HS-27A (cell line): ENCODE measurements around the gene SMC1B.
A peak's percentile ranks its signal among the peaks of the same experiment; 100 is the strongest.

Source experiments
- DNase-seq: peaks from one replicate; pipeline ENCODE4 v3.0.0-alpha.2; 2012; ENCODE audit warnings: low read depth, missing footprints

Gene SMC1B

GRCh38 chr22:45320357-45320976 is 92.9 kb downstream of the SMC1B start:
- DNase-seq: no peak

DNA sequence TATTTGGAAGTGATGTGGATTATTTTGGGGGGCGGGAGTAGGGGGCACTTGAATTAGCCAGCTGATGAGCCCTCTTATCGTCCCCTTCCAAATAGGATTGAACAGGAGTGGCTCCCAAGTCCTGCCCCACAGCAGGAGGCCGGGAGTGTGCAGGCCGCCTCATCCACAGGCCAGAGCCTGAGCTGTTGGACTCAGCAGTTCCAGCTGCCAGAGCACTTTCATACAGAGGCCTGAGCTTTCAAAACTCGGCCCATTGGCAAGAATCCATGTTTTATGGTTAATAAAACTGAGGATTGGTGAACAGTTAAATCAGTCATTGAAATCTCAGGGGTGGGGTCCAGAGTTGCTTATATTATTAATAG is 94.1 kb downstream of the SMC1B start:
- no peak for DNase-seq

- DNase-seq: no peak
Measured at GRCh38 chr22:45318558-45319323, 94.7 kb downstream of the SMC1B start.

DNA sequence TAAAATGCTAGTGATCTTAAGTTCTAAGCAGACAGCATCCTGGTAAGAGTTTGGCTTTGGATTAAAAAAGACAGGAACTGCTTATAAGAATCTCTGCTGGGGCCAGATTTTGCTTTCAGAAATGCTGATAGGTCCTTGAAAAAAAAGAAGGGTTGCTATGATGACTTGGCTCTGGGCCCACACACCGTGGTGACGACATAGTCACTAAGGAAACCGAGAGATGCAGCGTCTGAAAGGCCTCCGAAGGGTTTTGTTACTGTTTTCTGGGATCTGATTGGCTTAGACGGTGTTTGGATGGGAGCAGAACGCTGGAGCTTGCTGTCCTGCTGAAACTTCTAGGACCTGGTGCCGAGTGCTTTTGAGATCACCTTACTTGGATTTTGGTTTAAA is 95.2 kb downstream of the SMC1B start:
- peak; percentile 50 for DNase-seq

- peak; percentile 36 for DNase-seq
Measured at GRCh38 chr22:45317551-45318167, 95.7 kb downstream of the SMC1B start.

DNA sequence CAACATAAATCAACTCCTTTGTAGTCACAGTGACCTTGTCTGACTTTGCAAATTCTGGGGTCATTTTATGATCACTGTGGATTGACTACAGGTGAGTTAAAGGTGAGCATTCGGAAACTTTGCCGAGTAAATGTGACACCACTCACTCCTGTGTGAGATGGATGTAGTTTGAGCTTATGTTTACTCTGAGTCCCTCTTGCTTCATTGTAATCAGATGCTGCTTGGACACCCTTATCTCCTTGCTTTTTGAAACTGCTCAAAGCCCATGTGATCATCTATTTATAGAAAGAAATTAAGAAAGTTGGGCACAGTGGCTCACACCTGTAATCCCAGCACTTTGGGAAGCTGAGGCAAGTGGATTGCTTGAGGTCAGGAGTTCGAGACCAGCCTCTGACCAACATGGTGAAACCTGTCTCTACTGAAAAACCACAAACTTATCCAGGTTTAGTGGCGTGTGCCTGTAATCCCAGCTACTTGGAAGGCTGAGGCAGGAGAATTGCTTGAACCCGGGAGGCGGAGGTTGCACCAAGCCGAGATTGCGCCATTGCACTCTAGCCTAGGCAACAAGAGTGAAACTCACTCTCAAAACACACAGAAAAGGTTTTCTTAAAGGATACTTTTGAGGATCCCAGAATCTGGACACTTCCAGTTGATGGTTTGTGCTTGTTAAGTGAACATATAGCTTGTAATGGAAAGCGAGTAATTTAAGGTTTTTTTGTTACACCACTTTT is 96.4 kb downstream of the SMC1B start:
- no peak for DNase-seq

DNA sequence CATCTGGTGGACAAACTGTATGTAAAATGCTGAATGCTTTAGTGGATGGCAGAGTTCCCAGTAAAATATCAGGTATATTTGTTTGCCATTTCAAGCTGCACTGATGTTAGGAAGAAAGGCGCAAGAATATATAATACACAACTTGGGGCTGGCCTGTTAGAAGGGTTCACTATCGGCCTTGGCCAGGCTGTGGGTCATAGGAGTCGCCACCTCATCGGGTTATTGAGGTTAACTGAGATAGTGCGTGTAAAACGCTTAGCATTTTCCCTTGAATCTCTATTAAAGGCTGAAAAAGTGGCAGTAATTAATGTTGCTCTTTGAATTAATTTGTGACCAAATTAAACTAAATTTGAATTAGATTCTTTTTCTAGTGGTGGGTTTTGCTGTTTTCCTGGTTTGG is 98.6 kb downstream of the SMC1B start:
- DNase-seq: no peak

DNA sequence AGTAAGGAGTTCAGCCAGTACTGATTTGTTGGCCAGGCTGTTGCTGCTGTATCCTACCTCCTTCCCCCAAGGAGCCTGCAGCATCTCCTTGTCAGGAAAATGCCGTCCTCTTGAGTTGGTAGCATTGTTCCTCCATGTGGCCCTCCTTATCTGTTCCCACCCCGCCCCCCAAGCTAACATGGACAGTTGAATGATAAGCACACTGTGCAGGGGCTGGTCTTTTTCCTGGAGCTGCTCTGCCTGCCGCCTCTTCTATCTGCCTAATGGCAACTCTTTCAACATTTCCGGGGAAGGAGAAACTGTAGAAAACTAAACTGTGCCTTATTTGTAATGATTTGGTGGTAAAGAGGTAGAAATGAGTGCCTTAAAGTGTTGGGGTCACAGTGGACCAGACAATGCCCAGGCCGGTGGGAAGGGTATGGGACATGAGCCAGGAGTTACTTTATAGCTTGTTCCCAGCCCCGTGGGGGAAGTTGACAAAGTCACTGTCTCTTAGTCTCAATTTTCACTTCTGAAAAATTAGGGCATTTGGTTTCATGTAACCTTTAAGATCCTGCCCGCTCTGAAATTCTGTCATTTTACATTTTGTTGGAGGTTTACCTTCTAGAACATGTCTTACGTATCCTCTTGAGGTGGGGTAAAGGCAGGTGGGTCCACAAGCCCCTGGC is 99.2 kb downstream of the SMC1B start:
- no peak for DNase-seq

DNA sequence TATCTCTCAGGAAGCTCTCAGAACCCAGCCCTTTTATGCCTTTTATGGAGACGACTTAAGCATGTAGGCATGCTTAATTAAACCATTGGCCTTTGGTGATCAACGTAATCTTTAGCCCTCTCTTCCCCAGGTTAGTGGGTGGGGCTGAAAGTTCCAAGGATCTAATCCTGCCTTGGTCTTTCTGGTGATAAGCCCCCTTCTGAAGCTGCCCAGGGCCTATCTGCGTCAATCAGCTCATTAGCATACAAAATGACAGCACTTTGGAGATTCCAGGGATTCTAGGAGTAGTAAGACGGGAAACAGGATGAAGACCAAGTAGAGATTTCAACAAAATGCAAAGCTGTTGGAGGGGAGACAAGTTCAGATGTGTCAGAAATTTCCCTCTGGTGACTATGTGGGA is 100.5 kb downstream of the SMC1B start:
- no peak for DNase-seq

DNA sequence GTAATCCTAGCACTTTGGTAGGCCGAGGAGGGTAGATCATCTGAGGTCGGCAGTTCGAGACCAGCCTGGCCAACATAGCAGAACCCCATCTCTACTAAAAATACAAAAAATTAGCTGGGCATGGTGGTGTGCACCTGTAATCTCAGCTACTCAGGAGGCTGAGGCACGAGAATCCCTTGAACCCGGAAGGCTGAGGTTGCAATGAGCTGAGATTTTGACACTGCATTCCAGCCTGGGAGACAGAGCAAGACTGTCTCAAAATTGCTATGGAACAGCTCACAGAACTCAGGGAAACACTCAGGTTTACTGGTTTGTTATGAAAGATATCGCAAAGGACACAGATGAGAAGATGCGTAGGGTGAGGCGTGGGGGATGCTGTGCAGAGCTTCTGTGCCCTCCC is 101.0 kb downstream of the SMC1B start:
- no peak for DNase-seq

DNA sequence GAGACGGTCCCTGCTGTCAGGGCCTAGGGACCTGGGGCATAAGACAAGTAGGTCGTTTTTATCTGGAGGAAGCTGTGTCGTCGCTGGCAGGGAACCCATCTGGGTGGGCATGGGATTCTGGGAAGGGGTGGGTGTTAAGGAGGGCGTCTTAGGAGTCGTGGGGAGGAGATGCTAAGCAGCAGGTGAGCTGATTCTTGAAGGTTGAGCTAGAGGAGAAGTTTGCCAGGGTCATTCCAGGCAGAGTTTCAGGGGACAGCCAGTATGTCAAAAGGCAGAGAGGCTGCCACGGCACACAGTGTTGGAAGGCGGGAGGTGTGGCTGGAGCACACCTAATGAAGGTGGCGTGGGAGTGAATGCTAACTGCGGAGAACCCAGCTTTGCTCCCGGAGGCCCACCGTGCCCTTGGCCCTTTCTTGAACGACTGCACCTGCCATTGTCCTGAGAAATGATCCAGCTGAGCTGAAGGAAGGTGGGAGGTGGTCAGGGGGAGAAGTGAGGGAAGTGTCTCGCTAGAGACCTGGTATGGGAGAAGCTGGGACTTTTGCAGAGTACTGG is 102.3 kb downstream of the SMC1B start:
- DNase-seq: no peak

DNA sequence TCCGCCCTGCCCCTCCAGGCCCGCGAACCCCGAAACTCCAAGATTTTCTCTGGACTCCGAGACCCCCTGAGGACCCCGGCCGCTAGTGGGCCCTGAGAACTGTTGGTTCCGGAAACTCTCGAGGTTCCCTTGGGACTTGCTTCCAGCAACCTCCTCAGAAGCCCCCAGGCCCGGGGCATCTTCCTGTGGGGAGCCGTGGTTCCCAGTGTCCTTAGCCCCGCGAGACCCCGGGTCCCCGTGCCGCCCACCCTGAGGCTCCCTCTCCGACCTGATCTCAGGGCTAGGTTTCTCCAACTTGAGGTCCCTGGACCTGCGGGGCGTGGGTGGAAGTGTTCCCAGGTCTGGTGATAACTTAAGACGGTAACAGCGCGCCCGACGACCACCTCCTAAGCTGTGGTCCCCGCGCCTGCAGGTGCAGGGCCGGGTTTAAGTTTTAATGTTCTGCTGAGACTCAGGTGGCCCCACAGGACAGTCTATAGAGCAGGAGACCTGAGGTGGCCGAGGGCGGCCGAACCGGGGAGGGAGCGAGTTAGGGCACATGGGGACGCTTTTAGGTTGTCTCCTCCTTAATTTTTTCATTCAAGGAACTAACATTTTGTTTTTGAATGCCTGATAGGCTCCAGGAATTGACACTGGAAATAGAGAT is 102.9 kb downstream of the SMC1B start:
- DNase-seq: no peak

DNA sequence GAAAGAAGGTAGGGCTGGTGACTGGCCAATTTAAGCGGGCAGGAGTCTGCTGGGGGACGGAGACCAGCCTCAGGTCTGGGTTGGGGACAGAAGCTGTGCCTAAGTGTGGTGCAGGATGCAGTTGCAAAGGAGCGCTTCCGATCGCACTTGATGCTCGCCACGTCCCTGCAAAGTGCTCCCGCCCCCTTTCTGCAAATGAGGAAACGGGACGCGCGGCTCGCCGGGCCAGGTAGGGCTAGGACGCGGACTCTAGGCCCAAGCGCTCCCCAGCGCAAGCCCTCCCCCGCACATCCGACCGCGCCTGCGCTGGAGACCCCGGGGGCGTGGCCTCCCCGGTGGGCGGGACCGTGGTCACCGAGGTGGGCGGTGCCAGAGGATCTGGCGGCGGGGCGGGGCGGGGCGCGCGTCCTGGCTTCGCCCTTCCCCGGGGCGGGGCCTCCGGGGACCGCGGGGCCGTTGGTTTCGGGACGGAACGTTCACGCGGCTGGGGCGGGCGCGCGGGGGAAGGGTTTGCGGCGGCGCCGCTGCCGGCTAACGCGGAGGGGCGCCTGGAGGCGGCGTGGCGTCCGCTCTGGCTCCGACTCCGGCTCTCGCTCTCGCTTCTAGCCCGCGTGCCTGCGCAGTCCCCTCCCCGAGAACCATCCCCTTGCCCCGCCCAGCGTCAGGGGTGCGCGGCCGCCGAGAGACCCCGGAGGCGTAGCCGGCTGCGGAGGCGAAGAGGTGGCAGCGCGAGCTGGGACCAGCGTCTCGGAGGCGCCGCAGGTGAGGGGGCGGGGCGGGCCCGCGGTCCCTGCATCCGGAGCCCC is 103.8 kb downstream of the SMC1B start, which contains the start of gene FAM118A:
Gene FAM118A, plus strand, starts transcription at position 513 of the 806 bp plus-strand sequence. CDS start 12,446 bp downstream, outside the sequence.
- peak; percentile 61 for DNase-seq

DNA sequence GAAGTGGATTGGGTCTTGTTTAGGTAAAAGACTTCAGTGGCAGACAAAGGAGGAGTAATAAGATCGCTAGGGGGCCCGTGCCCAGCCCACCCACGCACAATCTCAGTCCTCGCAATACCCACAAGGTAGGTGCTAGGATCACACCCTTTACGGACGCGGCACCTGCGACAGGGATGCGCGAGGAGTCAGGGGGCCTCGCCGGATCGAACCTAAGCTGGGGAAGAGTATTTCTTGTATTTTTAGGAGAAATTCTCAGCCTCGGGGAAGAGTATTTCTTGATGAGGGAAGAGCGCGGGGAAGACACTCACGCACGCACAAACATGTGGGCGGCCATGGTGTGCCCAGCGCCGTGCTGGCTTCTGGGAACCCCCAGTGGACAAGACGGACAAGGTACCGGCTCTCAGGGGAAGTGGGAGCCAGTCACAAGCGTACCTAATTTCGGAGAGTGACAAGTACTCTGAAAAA is 104.4 kb downstream of the SMC1B start:
- no peak for DNase-seq

- DNase-seq: no peak
Measured at GRCh38 chr22:45308391-45308956, 104.9 kb downstream of the SMC1B start.

DNA sequence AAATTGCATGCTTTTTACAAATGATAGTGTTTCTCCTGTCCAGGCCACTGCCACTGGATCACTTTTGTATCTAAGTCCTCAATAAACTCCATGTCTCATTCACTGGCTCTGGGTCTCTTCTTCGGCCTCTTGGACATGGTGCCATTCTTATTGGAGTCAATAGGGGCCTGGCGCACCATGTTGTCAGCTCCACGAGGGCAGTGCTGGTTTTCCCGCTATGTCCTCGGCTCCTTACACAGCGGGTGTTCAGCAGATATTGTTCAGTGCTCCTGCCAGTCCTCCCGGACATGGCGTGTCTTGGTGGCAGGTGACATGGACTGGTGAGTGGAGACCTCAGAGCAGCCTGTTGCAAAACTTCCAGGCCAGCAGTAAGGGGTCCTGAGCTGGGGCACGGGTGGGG is 107.3 kb downstream of the SMC1B start:
- no peak for DNase-seq

- no peak for DNase-seq
Measured at GRCh38 chr22:45305456-45306075, 107.8 kb downstream of the SMC1B start.

DNA sequence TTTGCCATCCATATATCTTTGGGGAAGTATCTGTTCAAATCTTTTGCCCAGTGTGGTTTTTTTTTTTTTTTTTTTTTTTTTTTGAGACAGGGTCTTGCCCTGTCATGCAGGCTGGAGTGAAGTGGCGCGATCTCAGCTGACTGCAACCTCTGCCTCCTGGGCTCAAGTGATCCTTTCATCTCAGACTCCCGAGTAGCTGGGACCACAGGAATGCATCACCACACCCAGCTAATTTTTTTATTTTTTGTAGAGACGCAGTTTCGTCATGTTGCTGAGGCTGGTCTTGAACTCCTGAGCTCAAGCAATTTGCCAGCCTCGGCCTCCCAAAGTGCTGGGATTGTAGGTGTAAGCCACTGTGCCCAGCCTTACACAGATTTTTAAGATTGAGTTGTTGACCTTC is 108.4 kb downstream of the SMC1B start:
- peak; percentile 7 for DNase-seq

DNA sequence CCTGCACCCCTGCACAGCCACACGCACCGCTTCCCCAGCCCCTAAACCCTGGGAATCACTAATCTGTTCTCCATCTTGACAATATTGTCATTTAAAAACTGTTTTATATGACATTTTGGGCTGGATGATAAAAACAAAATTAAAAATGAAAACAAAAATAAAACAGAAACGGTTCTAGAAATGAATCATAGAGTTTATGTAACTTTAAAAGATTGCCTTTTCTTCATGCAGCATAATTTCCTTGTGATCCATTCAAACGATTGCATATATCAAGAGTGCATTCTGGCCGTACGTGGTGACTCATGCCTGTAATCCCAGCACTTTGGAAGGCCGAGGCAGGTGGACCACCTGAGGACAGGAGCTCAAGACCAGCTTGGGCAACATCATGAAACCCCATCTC is 110.2 kb downstream of the SMC1B start:
- no peak for DNase-seq

- DNase-seq: no peak
Measured at GRCh38 chr22:45302751-45303150, 110.6 kb downstream of the SMC1B start.
